Neural progenitor cell (in vitro differentiated cells): Measurements from ENCODE around the gene TP63. TPM values are rescaled to one million over a fixed set of nuclear protein-coding genes. Genes with fewer than 3 reads are reported as not detected.
"Not testable (repeated sequence)": the region's sequence is repeated elsewhere in the genome, so short reads cannot be mapped to it uniquely, and the experiment has no call there.

ENCODE experiments used
- DNase-seq: peaks from one replicate; pipeline ENCODE4 v3.0.0-alpha.2; 2016; ENCODE audit warnings: low spot score
- H2AFZ ChIP-seq: fragments of 200-600 bp; sonication (generic); replicated peaks from 2 replicates; pipeline ENCODE4 v1.6.1; 2016; ENCODE audit warnings: antibody characterized with exemption
- H3F3A ChIP-seq: fragments of 200-600 bp; sonication (generic); 2 replicates; pipeline ENCODE4 v1.6.1; 2016; ENCODE audit warnings: antibody characterized with exemption, low read depth
- H3K27ac ChIP-seq: fragments of 200-600 bp; sonication (generic); 2 replicates; pipeline ENCODE4 v1.5.1; 2016; ENCODE audit warnings: mild to moderate bottlenecking
- H3K27me3 ChIP-seq: fragments of 200-600 bp; sonication (generic); 2 replicates; pipeline ENCODE4 v1.6.1; 2016; ENCODE audit warnings: mild to moderate bottlenecking, moderate library complexity
- H3K36me3 ChIP-seq: fragments of 200-600 bp; sonication (generic); 2 replicates; pipeline ENCODE4 v1.5.1; 2016
- H3K4me1 ChIP-seq: fragments of 200-600 bp; sonication (generic); 2 replicates; pipeline ENCODE4 v1.6.1; 2016; ENCODE audit warnings: mixed run types
- H3K4me2 ChIP-seq: fragments of 200-600 bp; sonication (generic); 2 replicates; pipeline ENCODE4 v1.6.1; 2016
- H3K4me3 ChIP-seq: fragments of 200-600 bp; sonication (generic); 2 replicates; pipeline ENCODE4 v1.5.1; 2016
- H3K79me2 ChIP-seq: fragments of 200-600 bp; sonication (generic); 2 replicates; pipeline ENCODE4 v1.6.1; 2016; ENCODE audit warnings: low read depth
- H3K9ac ChIP-seq: fragments of 200-600 bp; sonication (generic); 2 replicates; pipeline ENCODE4 v1.6.1; 2016
- H3K9me3 ChIP-seq: fragments of 200-600 bp; sonication (generic); 2 replicates; pipeline ENCODE4 v1.5.1; 2016; ENCODE audit warnings: low read depth
- H4K20me1 ChIP-seq: fragments of 200-600 bp; sonication (generic); 2 replicates; pipeline ENCODE4 v1.6.1; 2016; ENCODE audit warnings: low read depth
- H3K27ac Mint-ChIP-seq: 3 replicates; pipeline ENCODE4 v1.8.0; 2021; ENCODE audit warnings: mixed read lengths
- H3K27me3 Mint-ChIP-seq: 2 replicates; pipeline ENCODE4 v1.8.0; 2022; ENCODE audit warnings: low read depth, mild to moderate bottlenecking, inconsistent platforms, moderate library complexity, mixed read lengths; ENCODE audit not compliant: insufficient read depth
- H3K36me3 Mint-ChIP-seq: 3 replicates; pipeline ENCODE4 v1.8.0; 2021; ENCODE audit warnings: mixed read lengths
- H3K4me1 Mint-ChIP-seq: 3 replicates; pipeline ENCODE4 v1.8.0; 2021; ENCODE audit warnings: mixed read lengths
- H3K4me3 Mint-ChIP-seq: 3 replicates; pipeline ENCODE4 v1.8.0; 2021; ENCODE audit warnings: mild to moderate bottlenecking, moderate library complexity, mixed read lengths
- H3K9me3 Mint-ChIP-seq: 3 replicates; pipeline ENCODE4 v1.8.0; 2020; ENCODE audit warnings: mixed read lengths
- CTCF ChIP-seq: fragments of 200-600 bp; sonication (generic); IDR thresholded peaks from 2 replicates; pipeline ENCODE4 v1.5.1; 2017; ENCODE audit warnings: antibody characterized with exemption, mild to moderate bottlenecking
- EZH2 ChIP-seq: fragments of 200-600 bp; sonication (generic); IDR thresholded peaks from 2 replicates; pipeline ENCODE4 v1.6.1; 2017; ENCODE audit warnings: antibody characterized with exemption, mild to moderate bottlenecking, moderate library complexity
- EZH2phosphoT487 ChIP-seq: fragments of 200-600 bp; sonication (generic); IDR thresholded peaks from 2 replicates; pipeline ENCODE4 v1.6.1; 2017; ENCODE audit warnings: antibody characterized with exemption
- total RNA-seq: library from RNA; depleted of rRNA; stranded (reverse); fragments of >200 nt; gene quantifications from 2 replicates; pipeline ENCODE4 v1.2.3, GENCODE V29; 2015; ENCODE audit warnings: low replicate concordance

Gene TP63
- total RNA-seq, 1 donor from 2014 or later = 0.62 TPM

- no peak overlapping the region for H2AFZ ChIP-seq
- no peak overlapping the region for H3K4me3 ChIP-seq
- TF ChIP-seq EZH2phosphoT487 (no peak), CTCF (no peak), EZH2 (no peak)
- Mint-ChIP-seq H3K27ac (no peak overlapping the region), H3K27me3 (no peaks in the 10 kb centered on the region), H3K4me3 (no peak overlapping the region), H3K4me1 (no peaks in the 10 kb centered on the region), H3K9me3 (no peaks in the 10 kb centered on the region), H3K36me3 (no peaks in the 10 kb centered on the region)
- H3K4me2 ChIP-seq = no peak overlapping the region
- DNase-seq = no peak
- H3K36me3 ChIP-seq = no peaks in the 10 kb centered on the region
- no peaks in the 10 kb centered on the region for H3K27me3 ChIP-seq
- H3K79me2 ChIP-seq = no peaks in the 10 kb centered on the region
- H3K9me3 ChIP-seq = no peaks in the 10 kb centered on the region
- H3K27ac ChIP-seq = no peak overlapping the region
- H3K9ac ChIP-seq = no peak overlapping the region
- no peaks in the 10 kb centered on the region for H3K4me1 ChIP-seq
- no peaks in the 10 kb centered on the region for H4K20me1 ChIP-seq
- H3F3A ChIP-seq = no peaks in the 10 kb centered on the region
These were observed 25.5 kb upstream of the TP63 start for GRCh38 chr3:189605717-189606116.

GRCh38 chr3:189606774-189607173, 24.4 kb upstream of the TP63 start:
- Histone ChIP-seq H3K4me2 (no peak overlapping the region), H3F3A (no peaks in the 10 kb centered on the region), H3K4me3 (no peak overlapping the region), H3K9me3 (no peaks in the 10 kb centered on the region), H3K4me1 (no peaks in the 10 kb centered on the region), H4K20me1 (no peaks in the 10 kb centered on the region), H3K9ac (no peak overlapping the region), H3K36me3 (no peaks in the 10 kb centered on the region), H2AFZ (no peak overlapping the region), H3K27ac (no peak overlapping the region), H3K79me2 (no peaks in the 10 kb centered on the region), H3K27me3 (no peaks in the 10 kb centered on the region)
- no peak for DNase-seq
- no peak for TF ChIP-seq EZH2
- TF ChIP-seq CTCF = no peak
- no peak for TF ChIP-seq EZH2phosphoT487
- no peak overlapping the region for H3K27ac Mint-ChIP-seq
- H3K27me3 Mint-ChIP-seq = no peaks in the 10 kb centered on the region
- peaks cover 2% of the 10 kb centered on the region for H3K9me3 Mint-ChIP-seq
- H3K36me3 Mint-ChIP-seq = no peaks in the 10 kb centered on the region
- no peaks in the 10 kb centered on the region for H3K4me1 Mint-ChIP-seq
- H3K4me3 Mint-ChIP-seq = no peak overlapping the region

DNA sequence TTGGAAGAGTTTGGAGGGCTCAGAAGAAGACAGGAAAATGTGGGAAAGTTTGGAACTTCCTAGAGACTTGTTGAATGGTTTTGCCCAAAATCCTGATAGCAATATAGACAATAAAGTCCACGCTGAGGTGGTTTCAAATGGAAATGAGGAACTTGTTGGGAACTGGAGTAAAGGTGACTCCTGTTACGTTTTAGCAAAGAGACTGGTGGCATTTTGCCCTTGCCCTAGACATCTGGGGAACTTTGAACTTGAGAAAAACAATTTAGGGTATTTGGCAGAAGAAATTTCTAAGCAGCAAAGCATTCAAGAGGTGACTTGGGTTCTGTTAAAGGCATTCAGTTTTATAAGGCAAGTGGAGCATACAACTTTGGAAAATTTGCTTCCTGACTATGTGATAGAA, 18.5 kb upstream of the TP63 start:
- H3K36me3 ChIP-seq, H4K20me1 ChIP-seq, H3K4me1 Mint-ChIP-seq, H3K4me2 ChIP-seq, H2AFZ ChIP-seq, H3K9me3 Mint-ChIP-seq, H3K36me3 Mint-ChIP-seq, H3K4me1 ChIP-seq, H3F3A ChIP-seq, DNase-seq, H3K79me2 ChIP-seq, H3K9me3 ChIP-seq, H3K27ac Mint-ChIP-seq, H3K27ac ChIP-seq, H3K27me3 Mint-ChIP-seq, H3K4me3 ChIP-seq, H3K9ac ChIP-seq, H3K27me3 ChIP-seq, H3K4me3 Mint-ChIP-seq: not testable (repeated sequence)

GRCh38 chr3:189613122-189613521, 18.1 kb upstream of the TP63 start:
- no peak overlapping the region for H3K27ac ChIP-seq
- no peak overlapping the region for H3K4me3 Mint-ChIP-seq
- no peak overlapping the region for H2AFZ ChIP-seq
- no peaks in the 10 kb centered on the region for H3K27me3 ChIP-seq
- no peaks in the 10 kb centered on the region for H3K36me3 Mint-ChIP-seq
- no peak overlapping the region for H3K9ac ChIP-seq
- no peak for TF ChIP-seq CTCF
- no peak for TF ChIP-seq EZH2phosphoT487
- no peak for TF ChIP-seq EZH2
- DNase-seq = no peak
- H3K27ac Mint-ChIP-seq = no peak overlapping the region
- H3K4me2 ChIP-seq = no peak overlapping the region
- H3K9me3 ChIP-seq = no peaks in the 10 kb centered on the region
- no peaks in the 10 kb centered on the region for H3K79me2 ChIP-seq
- no peaks in the 10 kb centered on the region for H3K4me1 Mint-ChIP-seq
- H3K9me3 Mint-ChIP-seq = peaks cover 3% of the 10 kb centered on the region
- no peaks in the 10 kb centered on the region for H3K36me3 ChIP-seq
- no peaks in the 10 kb centered on the region for H3K4me1 ChIP-seq
- no peaks in the 10 kb centered on the region for H3K27me3 Mint-ChIP-seq
- H4K20me1 ChIP-seq = no peaks in the 10 kb centered on the region
- H3F3A ChIP-seq = no peaks in the 10 kb centered on the region
- no peak overlapping the region for H3K4me3 ChIP-seq
